Measurements from ENCODE around the gene ST6GAL2.

- TF ChIP-seq CTCF (IDR thresholded peaks at IDR 0.05) (no peak), POLR2AphosphoS5 (IDR thresholded peaks at IDR 0.05) (no peak), POLR2A (IDR thresholded peaks at IDR 0.05) (no peak)
These were observed 93.3 kb downstream of the ST6GAL2 start for GRCh38 chr2:106792671-106793070.

All from breast epithelium (tissue), 3 donors.